Retinal pigment epithelial cell (primary cell): ENCODE measurements around the gene SAMD10.
"Not testable (repeated sequence)": the region's sequence is repeated elsewhere in the genome, so short reads cannot be mapped to it uniquely, and the experiment has no call there.

ENCODE experiments used
- DNase-seq: peaks from one replicate; pipeline ENCODE4 v3.0.0-alpha.2; 2010; ENCODE audit warnings: low read depth
- H3K4me3 ChIP-seq: 2 replicates; pipeline ENCODE4 v1.5.1; 2011; ENCODE audit warnings: mild to moderate bottlenecking, low read length, control low read depth, moderate library complexity
- TF ChIP-seq, protein P1 (sequence below): conservative IDR thresholded peaks from 2 replicates; pipeline ENCODE4 v1.5.1; 2011; ENCODE audit warnings: low read depth, low read length, control low read depth, inconsistent platforms

SAMD10 gene

GRCh38 chr20:63932606-63933160 is 46.8 kb downstream of the SAMD10 start:
- TF ChIP-seq, protein P1, sequence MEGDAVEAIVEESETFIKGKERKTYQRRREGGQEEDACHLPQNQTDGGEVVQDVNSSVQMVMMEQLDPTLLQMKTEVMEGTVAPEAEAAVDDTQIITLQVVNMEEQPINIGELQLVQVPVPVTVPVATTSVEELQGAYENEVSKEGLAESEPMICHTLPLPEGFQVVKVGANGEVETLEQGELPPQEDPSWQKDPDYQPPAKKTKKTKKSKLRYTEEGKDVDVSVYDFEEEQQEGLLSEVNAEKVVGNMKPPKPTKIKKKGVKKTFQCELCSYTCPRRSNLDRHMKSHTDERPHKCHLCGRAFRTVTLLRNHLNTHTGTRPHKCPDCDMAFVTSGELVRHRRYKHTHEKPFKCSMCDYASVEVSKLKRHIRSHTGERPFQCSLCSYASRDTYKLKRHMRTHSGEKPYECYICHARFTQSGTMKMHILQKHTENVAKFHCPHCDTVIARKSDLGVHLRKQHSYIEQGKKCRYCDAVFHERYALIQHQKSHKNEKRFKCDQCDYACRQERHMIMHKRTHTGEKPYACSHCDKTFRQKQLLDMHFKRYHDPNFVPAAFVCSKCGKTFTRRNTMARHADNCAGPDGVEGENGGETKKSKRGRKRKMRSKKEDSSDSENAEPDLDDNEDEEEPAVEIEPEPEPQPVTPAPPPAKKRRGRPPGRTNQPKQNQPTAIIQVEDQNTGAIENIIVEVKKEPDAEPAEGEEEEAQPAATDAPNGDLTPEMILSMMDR = no peak
- H3K4me3 ChIP-seq = no peak overlapping the region
- DNase-seq = no peak

- DNase-seq = no peak
- TF ChIP-seq, protein P1 = no peak
- H3K4me3 ChIP-seq = no peak overlapping the region
Observed at GRCh38 chr20:63931735-63932134, 47.7 kb downstream of the SAMD10 start.

- TF ChIP-seq, protein P1 = no peak
- no peak overlapping the region for H3K4me3 ChIP-seq
- DNase-seq = no peak
Observed at GRCh38 chr20:63930971-63931553, 48.4 kb downstream of the SAMD10 start.

GRCh38 chr20:63929473-63929883 is 50.0 kb downstream of the SAMD10 start:
- H3K4me3 ChIP-seq, DNase-seq: not testable (repeated sequence)

DNA sequence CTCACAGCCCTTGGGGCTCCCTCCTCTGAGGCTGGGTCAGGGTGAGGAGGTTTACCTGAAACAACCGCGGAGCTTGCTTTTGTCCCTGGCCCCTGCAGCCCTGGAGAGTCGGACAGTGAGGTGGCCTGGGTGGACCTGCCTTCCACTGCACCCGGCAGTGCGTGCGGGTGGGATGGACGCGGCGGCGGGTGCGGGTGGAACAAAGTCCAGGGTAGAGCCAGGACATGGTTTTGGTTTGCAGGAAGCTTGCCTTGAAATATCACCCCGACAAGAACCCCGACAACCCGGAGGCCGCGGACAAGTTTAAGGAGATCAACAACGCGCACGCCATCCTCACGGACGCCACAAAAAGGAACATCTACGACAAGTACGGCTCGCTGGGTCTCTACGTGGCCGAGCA is 50.4 kb downstream of the SAMD10 start:
- TF ChIP-seq, protein P1 = no peak
- H3K4me3 ChIP-seq = no peak overlapping the region
- DNase-seq = no peak

DNA sequence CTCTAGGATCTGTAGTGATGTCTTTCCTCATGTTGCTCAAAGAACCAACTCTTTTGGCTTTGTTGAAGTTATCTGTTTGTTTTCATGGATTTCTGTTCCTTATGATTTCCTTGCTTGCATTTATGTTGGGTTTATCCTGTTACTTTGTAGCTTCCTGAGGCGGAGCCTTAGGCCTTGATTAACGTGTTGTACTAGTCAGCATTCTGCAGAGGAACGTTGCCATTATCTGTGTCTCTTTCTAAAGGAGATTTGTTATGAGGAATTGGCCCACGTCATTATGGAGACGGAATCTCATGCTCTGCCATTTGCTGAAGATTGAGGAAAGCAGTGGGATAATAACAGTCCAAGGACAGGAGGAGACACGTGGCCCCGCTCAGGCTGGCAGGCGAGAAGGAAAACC is 53.1 kb downstream of the SAMD10 start:
- H3K4me3 ChIP-seq = no peak overlapping the region
- DNase-seq = no peak
- TF ChIP-seq, protein P1 = no peak

GRCh38 chr20:63924241-63924640 is 55.2 kb downstream of the SAMD10 start:
- no peak overlapping the region for H3K4me3 ChIP-seq
- TF ChIP-seq, protein P1 = no peak
- DNase-seq = no peak
